ENCODE data around the gene GABARAP.

The GABARAP gene

DNA sequence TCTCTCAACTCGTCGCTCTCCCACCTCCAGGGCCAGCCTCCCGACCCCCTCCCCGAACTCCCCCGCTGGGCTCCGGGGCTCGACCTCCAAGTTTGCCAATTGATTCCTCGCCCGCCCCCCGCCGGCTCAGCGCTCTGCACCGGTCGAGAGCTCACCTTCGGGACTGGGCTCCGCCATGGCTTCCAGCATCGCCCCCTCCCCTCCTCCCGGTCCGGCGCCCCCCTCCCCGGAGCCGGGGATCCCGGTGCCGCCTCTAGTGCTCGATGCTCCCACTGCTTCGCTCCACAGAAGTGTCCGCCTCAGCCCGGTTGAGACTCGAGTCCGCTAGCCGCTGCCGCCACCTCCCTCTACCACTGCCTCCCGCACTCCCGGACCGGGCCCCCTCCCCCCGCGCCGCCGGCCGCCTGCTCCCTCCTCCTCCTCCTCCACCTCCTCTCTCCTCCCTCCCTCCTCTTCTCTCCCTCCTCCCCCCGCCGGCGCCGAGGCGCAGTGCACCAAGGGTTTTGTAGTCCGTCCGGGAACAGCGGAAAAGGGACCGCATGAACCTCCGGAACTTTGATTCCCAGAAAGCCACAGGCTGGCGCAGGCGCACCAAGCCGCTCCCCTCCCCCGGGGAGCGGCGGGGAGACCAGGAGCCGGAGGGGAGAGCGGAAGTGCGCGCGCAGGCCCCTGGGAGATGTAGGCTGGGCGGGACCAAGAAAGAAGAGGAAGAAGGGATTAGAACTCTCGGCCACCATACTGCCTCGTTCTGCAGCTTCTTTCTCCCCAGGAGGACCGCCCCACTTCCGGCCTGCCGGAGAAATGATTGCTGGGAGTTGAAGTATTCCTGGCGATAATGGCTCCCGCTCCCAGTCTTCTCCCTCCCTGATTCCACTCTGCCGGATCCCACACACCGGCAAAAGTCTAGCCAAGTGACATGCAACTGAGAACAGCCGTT lies 2.9 kb downstream of the GABARAP start, which contains the start of gene PHF23:
Gene PHF23 (minus strand): TSS at position 367 of the 937 bp plus-strand sequence. CDS start 178 bp downstream, at position 189.
- peak; percentile 97 for DNase-seq

DNA sequence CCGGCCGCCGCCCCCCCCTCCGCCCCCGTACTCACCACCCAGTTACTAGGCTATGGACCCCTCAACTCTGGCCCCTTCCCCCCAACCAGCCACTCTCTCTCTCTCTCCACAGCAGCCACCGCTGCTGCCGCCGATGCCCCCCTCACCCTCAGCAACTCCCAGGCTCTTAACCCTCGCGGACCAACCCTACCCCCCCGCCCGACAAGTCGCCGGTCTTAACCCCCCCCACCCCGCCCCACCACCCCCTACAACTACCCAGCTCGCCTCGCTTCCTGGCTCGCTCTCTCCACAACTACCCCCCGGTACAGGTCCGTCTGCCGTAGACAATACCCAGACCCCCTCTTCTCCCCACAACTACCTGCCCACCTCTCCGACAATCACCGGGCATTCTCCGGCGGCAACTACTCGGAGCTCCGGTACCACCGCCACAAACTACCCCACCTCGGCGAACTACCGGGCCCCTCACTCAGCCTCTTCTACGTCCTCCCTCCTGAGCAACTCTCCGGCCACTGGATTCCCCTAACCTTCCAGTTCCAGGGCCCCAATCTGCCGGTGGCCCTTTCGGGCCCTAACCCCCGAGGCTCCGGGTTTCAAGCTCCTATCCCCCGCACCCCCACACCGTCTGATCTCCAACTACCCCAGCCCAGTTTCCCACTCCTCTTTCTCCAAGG lies 3.7 kb downstream of the GABARAP start:
- DNase-seq = no peak

DNA sequence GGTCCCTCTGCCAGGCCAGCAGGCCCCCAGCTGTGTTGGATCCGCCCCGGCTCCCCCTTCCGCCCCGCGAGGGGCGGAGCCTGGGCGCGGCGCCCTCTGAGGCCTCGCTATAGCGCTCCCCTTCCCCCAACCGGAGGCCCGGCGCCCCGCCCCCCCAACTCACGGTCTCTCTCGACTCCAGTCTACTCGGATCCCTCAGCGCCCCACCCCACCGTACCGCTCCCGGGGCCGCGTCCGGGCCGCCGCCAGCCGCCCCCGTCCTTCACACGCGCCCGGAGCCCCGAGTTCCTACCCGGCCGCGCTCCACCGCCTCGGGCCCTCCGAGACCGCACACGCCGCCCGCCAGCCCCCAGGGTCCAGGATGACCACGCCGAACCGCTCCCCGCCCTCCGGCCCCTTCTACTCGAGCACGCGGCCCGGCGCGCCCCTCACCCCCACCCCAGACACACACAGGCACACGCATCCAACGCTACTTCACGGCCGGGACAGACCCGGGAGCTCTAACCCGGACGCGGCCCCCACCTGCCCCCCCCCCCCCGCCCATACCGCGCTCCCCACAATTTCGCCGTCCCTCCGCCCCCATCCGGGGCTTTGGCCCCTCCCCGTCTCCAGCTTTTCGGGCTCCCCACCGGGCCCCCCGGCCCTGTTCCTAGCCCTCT lies 4.4 kb downstream of the GABARAP start:
- DNase-seq = no peak

DNA sequence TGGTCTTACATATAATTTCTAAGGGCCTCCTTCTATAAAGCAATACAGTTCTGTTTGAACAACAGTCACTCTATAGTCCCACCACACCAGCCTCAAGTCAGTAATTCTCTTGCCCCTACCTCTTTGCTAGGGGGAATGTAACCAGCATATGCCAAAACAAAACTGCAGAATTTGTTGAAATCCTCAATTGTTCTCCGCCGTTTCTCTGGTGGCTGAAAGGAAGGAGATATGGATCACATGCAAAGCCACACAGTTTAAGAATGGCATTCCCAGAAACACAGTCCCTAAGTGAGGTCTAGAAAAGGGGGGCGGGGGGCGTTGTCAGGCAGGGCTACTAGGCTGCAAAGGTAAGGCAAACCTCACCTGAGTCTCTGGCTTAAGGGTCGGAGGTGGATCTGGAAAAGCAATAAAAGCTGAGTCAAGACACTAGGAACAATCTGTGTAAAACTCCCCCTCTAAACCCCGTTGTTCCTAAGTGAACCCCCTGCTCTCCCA lies 4.9 kb downstream of the GABARAP start:
- no peak for DNase-seq

DNA sequence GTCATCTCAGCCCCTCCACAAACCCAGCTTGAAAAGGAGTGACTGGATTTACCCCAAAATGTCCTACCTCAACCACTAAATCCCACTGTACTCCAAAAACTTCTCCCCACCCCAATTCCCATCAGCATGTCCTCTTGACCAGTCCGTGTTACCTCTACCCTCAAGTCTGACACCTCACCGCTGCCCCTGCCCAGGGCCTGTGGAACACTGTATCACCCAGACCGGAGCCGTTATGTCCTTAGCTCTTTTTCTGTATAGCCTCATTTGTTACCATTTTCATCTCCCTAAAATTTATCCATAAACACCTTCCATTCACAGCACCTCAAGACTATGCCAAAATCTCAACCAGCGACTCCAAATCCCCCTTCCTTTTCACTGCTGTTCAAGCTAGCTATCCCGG lies 5.4 kb downstream of the GABARAP start:
- DNase-seq = no peak

DNA sequence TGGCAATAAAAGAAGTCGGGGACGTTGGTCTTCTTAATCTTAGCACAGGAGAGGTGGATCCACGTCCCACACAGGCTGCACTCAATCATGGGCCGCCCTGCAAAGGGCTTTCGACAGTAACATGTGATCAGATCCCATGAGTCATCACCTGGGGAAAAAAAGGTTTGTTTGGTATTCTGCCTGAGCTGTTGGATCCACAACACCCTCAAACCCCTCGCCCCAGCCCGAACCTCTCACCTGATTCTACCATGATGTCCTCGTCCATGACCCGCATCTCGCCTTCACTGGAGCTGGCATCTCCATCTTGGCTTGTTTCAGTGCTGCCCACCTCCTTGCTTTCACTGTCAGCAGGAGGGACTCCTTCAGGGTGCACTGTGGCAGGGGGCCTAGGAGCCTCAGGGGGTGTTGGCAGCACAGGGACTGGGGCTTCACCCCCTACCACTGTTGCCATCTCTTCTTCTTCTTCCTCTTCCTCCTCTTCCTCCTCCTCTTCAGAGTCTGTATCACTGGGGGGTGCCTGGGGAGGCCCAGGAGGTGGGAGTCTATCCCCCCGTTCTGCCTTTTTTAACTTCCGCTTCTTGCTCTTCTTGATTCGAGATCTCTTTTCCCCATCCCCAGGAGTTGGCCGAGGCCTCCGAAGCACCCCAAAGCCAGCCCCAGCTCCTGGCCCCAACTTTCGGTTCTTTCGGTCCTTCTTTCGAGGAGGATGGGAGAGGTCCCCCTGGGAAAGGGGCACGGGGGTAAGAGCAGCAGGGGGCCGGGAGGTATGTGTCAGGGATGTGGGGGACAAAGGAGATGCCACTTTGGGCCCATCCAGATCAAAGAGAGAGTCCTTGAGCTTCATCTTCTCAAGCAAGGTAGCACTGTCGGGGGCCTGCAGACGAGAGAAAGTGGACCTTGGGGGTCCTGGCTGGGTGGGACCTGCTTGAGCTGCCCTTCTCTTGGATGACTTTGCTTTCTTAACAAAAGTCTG lies 6.3 kb downstream of the GABARAP start:
- no peak for DNase-seq

DNA sequence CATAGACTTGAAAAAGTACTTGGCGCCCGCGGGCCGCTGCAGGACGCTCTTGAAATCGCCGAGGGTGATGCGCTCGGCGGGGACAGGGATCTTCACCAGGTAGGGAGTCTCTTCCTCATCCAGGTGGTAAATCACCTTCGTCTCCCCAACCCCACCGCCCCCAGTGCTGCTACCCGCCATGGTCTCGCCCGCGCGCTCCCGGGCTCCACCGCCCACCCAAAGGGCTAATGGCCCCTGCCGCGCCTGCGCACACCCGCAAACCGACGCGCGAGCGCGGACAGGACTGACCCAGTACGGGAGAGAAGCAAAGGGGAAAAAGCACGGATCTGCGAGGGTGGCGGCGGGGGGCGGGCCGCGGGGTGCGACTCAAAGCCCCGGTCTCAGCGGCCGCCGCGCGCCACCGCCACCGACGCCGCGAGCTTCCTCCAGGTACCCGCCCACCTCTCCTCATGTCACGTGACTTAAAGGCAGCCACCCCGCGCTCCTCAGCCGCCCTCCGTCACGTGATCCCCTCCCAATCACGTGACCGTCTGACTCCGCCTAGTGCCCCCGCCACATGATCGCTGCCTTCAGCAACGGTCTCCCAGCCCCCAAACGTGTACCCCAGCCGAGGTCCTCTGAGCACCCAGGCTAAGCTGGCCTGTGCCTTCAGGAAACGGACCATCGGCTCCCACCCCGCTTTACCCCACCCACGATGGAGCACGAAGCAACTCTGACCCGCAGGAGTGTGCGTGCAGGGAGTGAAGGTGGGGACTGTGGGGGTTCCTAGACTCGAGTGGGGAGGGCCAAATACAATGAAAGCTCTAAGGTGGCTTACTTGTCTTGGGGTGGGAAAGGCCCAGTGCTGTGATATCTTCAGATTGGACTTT lies 7.9 kb downstream of the GABARAP start, which contains the start of gene DVL2:
Gene DVL2 (minus strand): TSS at position 435 of the 869 bp plus-strand sequence. CDS start 255 bp downstream, at position 180.
- peak; percentile 77 for DNase-seq

DNA sequence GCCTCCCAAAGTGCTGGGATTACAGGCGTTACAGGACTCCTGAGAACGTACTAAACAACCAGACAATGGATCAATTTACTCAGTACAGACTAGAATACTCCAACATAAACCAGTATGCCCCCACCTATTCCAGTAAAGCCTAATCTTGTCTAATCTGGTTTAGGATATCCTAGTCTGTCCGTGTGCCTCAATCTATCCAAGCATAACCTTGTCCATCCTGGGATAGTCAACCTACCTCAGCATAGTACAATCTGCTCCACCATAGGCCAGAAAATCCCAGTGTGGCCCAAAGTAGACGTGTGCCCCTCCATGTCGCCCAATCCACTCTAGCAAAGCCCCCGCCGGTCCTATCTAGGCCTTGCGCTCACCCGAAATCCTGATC lies 8.6 kb downstream of the GABARAP start:
- no peak for DNase-seq

DNA sequence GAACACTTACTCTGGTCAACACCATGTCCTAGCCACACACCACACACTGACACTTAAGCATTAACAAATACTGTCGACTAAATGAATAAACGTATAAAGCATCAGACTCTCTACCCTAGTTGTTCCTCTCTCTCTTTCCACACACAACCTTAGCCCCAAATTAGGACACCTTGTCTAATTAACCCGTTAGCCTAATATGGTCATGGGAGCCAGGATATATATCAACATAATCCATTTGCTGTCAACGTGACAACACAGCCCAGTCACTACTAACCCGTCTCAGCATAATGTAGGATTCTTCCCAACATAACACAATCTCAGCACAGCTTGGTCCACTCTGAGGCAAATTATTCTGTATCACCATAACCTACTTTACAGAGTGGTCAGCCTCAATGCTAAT lies 10.1 kb downstream of the GABARAP start:
- DNase-seq = no peak

DNA sequence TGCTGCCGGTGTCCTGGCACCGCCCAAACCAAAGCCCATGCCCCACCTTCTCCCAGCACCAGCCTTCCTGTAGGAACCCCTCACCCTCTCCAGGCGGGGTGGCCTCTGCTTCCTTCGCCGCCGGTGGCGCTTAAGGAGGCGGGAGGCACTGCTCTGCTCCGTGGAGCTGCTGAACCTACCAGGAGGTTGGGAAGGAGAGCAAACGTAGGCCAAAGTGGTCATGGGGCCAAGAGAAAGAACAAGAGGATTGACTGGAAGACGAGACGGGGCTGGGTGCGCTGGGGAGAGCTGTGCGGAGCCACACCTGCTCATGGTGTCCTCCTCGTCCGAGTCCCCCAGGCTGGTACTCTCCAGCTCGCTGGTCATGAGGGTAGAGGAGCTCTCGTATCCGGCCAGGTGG lies 12.7 kb downstream of the GABARAP start:
- DNase-seq = no peak

DNA sequence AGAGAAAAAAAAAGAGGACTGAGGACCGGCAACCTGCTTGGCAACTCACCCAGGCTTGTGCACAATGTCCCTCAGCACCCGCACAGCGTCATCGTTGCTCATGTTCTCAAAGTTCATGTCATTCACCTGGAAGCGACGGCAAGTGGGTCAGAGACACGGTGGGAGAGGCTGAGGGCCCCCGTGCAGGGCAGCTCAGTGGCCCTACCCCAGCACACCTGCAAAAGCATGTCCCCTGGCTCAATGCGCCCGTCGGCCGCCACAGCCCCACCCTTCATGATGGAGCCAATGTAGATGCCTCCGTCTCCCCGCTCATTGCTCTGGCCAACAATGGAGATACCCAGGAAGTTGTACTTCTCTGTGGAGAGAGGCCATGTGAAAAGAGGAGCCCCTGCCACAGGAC lies 13.3 kb downstream of the GABARAP start:
- DNase-seq = no peak

DNA sequence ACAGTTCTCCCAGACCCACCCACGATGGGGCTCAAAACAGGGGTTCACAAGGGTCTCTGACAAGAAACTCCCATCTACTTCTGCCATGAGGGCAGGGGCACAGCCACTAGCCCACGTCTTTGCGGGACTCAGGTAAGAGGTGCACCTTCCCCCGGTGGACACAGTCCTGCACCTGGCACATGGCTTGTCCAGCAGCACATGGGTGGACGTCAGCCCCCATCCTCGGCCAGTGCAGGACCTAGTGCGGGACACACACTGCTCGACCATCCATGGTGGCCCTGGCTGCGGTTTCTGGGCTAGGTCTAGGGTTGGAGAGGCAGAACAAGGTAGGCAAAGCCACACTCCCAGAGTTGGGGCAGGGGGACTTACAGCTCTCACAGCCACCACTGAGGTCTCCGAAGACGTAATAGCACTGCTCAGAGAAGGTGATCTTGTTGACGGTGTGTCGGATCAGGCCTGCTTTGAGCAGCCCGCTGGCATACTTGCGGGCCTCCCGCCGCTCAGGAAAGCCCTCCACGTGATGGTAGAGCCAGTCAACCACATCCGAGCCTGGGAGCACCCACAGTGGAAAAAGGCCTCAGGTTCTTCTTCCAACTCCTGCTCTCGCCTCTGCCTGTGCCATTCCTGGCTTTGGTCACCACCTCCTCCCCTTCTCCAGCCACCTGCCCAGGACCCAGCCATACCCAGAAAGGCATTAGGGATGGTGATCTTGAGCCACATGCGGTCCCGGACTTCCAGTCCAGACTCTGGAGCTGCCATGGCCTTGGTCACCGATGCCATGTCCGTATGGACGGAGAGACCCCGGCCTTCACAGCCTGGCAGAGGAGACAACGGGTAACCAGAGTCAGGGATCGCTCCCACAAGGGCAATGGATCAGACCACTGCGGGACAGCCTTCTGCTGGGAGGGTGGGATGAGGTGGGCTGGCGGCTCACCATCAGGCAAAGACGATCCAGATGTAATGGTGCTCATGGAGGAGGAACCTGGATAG lies 15.2 kb downstream of the GABARAP start:
- no peak for DNase-seq

DNA sequence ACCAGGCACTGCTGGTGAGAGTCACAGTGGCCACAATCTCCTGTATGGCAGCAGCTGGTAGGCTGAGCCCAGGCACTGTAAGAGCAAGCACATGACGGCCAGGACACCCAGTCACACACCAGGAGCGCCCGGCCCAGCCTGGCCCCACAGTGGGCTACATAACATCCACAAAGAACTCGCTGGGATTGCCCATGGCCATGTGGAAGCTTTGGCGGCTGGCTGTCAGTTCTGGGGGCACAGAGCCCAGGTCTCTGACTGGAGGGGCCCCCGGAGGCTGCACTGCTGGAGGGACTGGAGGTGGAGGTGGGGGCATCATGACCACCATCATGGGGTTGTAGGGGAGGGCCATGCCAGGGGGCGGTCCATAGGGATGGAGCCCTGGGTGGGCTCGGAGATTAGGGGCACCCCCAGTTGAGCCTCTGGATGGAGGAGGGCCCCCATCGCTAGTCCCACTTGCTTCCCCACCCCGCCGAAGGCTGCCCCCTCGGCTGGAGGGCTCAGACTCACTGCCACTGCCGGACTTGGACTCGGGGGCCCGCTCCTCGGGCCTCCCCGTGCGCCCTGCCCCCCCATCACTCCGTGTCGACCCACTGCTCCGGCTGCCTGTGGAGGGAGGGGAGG lies 16.4 kb downstream of the GABARAP start:
- no peak for DNase-seq

DNA sequence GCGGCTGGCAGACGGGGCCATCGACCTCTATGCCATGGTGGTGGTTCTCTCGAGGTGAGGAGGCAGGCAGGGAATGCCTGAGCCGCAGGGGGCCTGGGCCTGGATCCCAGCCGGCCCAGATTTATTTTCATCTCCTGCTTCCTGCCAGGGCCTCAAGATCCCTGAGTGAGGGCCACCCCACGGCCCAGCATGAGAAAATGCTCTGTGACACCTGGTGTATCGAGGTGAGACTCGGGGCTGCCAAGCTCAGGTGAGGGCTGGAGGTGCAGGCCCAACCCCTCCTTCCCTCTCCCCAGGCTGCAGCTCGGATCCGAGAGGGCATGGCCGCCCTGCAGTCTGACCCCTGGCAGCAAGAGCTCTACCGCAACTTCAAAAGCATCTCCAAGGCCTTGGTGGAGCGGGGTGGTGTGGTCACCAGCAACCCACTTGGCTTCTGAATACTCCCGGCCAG lies 17.6 kb downstream of the GABARAP start:
- DNase-seq = no peak

DNA sequence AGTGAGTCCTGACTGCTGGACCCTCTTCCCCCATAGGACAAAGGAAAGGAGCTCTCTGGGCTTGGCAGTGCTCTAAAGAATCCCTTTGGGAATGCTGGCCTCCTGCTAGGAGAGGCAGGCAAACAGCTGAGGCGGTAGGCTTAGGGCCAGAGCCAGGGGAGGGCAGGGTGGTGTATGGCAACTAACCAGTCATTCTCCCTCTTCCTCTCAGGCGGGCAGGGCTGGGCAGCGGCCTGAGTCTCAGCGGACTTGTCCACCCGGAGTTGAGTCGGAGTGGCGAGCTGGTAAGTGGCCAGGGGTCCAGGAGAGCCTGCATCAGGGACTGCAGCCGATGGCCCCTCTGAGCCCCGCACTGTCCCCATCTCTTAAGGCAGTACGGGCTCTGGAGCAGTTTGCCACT lies 18.1 kb downstream of the GABARAP start:
- no peak for DNase-seq

DNA sequence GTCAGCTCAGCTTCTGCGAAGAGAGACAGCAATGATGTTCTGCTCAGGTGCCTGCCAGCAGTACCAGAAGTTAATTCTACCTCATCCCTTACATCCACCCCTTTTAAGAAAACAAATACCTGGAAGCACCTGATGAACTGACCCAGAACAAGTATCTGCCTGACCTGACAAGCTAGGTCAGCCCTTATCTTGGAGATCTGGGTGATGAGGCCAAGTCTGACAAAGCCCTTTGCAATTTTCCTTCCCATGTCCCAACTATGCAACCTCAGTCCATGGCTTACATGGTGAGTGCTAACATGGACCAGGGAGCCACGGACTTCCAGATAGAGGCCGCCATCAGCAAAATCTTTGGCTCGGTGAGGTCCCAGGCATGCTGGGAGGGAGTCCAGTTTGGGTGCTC lies 18.9 kb downstream of the GABARAP start:
- DNase-seq = no peak

DNA sequence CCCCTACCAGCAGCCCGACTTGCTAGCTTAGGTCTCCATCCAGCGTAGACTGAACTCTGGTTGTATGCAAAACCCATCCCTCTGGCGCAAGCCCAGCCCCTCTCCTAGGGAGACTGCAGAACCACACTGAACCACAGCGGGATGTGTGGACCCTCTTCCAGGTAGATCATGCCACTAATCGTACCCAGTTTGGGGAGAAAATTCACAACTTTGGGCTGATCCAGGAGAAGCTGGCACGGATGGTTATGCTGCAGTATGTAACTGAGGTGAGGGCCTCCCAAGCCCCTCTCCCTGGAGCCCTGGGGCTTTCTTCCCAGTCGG lies 19.3 kb downstream of the GABARAP start:
- no peak for DNase-seq

DNA sequence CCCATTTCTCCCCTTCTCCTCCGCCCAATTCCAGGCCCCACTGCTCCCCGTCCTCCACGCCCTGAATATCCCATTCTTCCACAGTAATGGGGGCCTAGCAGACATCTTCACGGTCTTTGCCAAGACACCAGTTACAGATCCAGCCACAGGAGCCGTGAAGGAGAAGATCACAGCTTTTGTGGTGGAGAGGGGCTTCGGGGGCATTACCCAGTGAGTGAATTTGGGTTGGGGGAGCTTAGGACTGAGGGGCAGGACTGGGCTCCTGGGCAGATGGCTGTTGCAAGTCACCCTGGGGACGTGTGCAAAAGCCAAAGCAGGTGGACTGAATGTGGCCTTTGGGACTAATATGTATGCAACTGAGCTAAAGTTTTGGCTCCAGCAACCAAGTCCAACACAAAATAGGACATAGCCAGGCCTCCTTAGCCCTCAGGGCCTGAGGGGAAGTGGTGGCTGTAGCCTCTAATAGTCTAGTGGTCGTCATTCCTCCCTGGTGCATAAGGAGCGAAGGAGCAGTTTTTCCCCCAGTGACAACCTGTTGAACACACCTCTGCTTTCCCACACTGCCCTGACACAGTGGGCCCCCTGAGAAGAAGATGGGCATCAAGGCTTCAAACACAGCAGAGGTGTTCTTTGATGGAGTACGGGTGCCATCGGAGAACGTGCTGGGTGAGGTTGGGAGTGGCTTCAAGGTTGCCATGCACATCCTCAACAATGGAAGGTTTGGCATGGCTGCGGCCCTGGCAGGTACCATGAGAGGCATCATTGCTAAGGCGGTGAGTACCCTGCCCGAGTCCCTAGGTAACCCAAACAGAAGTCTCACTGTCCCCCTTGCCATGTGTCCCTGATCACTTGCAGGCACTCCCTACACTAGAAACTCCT lies 19.9 kb downstream of the GABARAP start:
- no peak for DNase-seq
